K562 (cell line): ENCODE measurements around the gene LIX1L. TPM values are rescaled to one million over a fixed set of nuclear protein-coding genes. Genes with fewer than 3 reads are reported as not detected.

Experiments used
- ARHGAP35 ChIP-seq: fragments of 450-650 bp; IDR thresholded peaks from 2 replicates; pipeline ENCODE4 v1.6.1; 2018; ENCODE audit not compliant: partially characterized antibody
- EP300 ChIP-seq: IDR thresholded peaks from 2 replicates; pipeline ENCODE4 v1.6.1; 2012; ENCODE audit warnings: low read length, improper control_type of control experiment
- FIP1L1 ChIP-seq: fragments of 200-400 bp; formaldehyde crosslinking; IDR thresholded peaks from 2 replicates; pipeline ENCODE4 v1.6.1; 2018; ENCODE audit warnings: mild to moderate bottlenecking, low read depth, low read length; ENCODE audit not compliant: poor library complexity, severe bottlenecking
- HOXB6 ChIP-seq: fragments of 250-450 bp; sonication (Bioruptor Pico); IDR thresholded peaks from 2 replicates; pipeline ENCODE4 v1.5.1; 2022; ENCODE audit warnings: mild to moderate bottlenecking, borderline replicate concordance
- KHSRP ChIP-seq: fragments of 450-650 bp; IDR thresholded peaks from 2 replicates; pipeline ENCODE4 v1.6.1; 2017
- NFRKB ChIP-seq: fragments of 450-650 bp; IDR thresholded peaks from 2 replicates; pipeline ENCODE4 v1.6.1; 2016; ENCODE audit warnings: low read depth
- NR4A1 ChIP-seq, 2 experiments: fragments of 250-450 bp in 1 of 2; fragments of 450-650 bp in 1 of 2; sonication (Bioruptor Pico) in 1 of 2; IDR thresholded peaks; 2 replicates each; pipeline versions ENCODE4 v1.4.0 to v1.6.1; 2016 to 2020; ENCODE audit warnings: mild to moderate bottlenecking in 2 of 2, missing compliant biosample characterization in 1 of 2, missing genetic modification characterization in 1 of 2, moderate library complexity in 1 of 2
- RAD21 ChIP-seq, 2 experiments: fragments of 250-450 bp in 1 of 2; fragments of 450-650 bp in 1 of 2; sonication (Bioruptor Pico) in 1 of 2; formaldehyde crosslinking in 1 of 2; IDR thresholded peaks in 1 of 2; conservative IDR thresholded peaks in 1 of 2; 2 replicates each; pipeline versions ENCODE4 v1.4.0 to v1.8.0; 2020 to 2022; ENCODE audit warnings: mild to moderate bottlenecking in 2 of 2, moderate library complexity in 1 of 2
- SIRT6 ChIP-seq: IDR thresholded peaks from one replicate; pipeline ENCODE4 v1.6.1; 2012; ENCODE audit warnings: low read depth, mild to moderate bottlenecking, control low read depth, inconsistent platforms, low read length, moderate library complexity
- TCF3 ChIP-seq: sonication (generic); formaldehyde crosslinking; IDR thresholded peaks from 2 replicates; pipeline ENCODE4 v1.4.0; 2020; ENCODE audit warnings: mild to moderate bottlenecking, missing genetic modification reagents
- XRCC4 ChIP-seq: IDR thresholded peaks from one replicate; pipeline ENCODE4 v1.6.1; 2011; ENCODE audit not compliant: insufficient read depth, insufficient read length; ENCODE audit errors: extremely low read depth
- ZNF3 ChIP-seq: fragments of 250-450 bp; sonication (Bioruptor Pico); IDR thresholded peaks from 2 replicates; pipeline ENCODE4 v1.5.0; 2021; ENCODE audit warnings: mild to moderate bottlenecking, moderate library complexity
- ZNF408 ChIP-seq: fragments of 250-450 bp; sonication (Bioruptor Pico); IDR thresholded peaks from 2 replicates; pipeline ENCODE4 v1.4.0; 2020; ENCODE audit warnings: low read depth, mild to moderate bottlenecking, moderate library complexity
- ZNF695 ChIP-seq: fragments of 450-650 bp; formaldehyde crosslinking; IDR thresholded peaks from 2 replicates; pipeline ENCODE4 v1.4.0; 2020; ENCODE audit warnings: mild to moderate bottlenecking, moderate library complexity
- ZNF764 ChIP-seq: fragments of 250-450 bp; sonication (Bioruptor Pico); IDR thresholded peaks from 2 replicates; pipeline ENCODE4 v1.4.0; 2020; ENCODE audit warnings: low read depth, mild to moderate bottlenecking, moderate library complexity
- polyA plus RNA-seq, 8 experiments: library from polyadenylated mRNA; depleted of rRNA in 4 of 8; stranded (reverse) in 5 of 8; unstranded in 3 of 8; fragments of >200 nt; fragmentation: Nextera tagmentation in 2 of 8; fragmentation: Illumina TruSeq in 1 of 8; extraction: Ambion mirVana in 2 of 8; extraction: Trizol in 1 of 8; gene quantifications; 2 replicates each; pipeline versions ENCODE4 v1.2.1 to v1.2.3, GENCODE V29; 2011 to 2014; ENCODE audit warnings: inconsistent platforms in 1 of 8, missing spikeins in 1 of 8
- total RNA-seq, 7 experiments: library from RNA; depleted of rRNA in 6 of 7; stranded (reverse); fragments of >200 nt in 6 of 7; fragmentation: Illumina TruSeq in 2 of 7; extraction: Trizol in 2 of 7; gene quantifications; 2 replicates each; pipeline versions ENCODE4 v1.2.1 to v1.2.3, GENCODE V29; 2011 to 2021; ENCODE audit warnings: low replicate concordance in 1 of 7
- TF ChIP-seq, protein P1 (sequence below): sonication (generic); formaldehyde crosslinking; IDR thresholded peaks from 2 replicates; pipeline ENCODE4 v1.8.0; 2023; ENCODE audit warnings: mild to moderate bottlenecking, missing genetic modification reagents
- TF ChIP-seq, protein P2 (sequence below): fragments of 250-450 bp; sonication (Bioruptor Pico); IDR thresholded peaks from 2 replicates; pipeline ENCODE4 v1.5.0; 2021; ENCODE audit warnings: mild to moderate bottlenecking, moderate library complexity
- TF ChIP-seq, protein P3 (sequence below): fragments of 450-650 bp; conservative IDR thresholded peaks from 2 replicates; pipeline ENCODE4 v1.6.1; 2016; ENCODE audit warnings: missing genetic modification characterization, low read depth, mild to moderate bottlenecking, control low read depth, missing compliant biosample characterization
- TF ChIP-seq, protein P4 (sequence below): fragments of 250-450 bp; sonication (Bioruptor Pico); IDR thresholded peaks from 2 replicates; pipeline ENCODE4 v1.6.1; 2021; ENCODE audit warnings: mild to moderate bottlenecking

Gene LIX1L
- total and polyA plus RNA-seq, 9 of the 15 experiments (the other 6 are each of a cell fraction or from before 2014, with no cell fraction given) = 4.6 to 26.5 (median 12.5) TPM

DNA sequence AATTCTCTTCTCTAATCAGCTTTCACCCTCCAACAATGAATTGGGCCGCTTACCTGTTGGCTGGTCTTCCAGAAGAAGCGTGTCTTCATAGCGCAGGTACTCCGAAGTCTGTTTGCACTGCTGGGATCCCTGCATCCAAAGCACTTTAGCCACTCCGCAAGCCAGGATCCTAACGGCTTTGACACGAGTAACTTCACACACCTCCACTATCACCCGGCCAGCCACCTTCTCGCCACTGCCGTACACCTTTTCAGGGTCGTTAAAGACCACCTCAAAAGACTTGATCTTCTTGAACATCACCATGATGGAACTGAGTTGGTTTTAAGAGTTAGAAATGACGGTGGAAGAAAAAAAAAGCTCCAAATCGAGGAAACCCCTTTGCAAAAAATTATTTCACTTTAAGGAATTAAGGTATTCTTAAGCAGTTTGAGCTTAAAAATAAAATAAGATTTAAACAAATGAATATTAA, 38.2 kb upstream of the LIX1L start (continued):
- TF ChIP-seq, protein P1, sequence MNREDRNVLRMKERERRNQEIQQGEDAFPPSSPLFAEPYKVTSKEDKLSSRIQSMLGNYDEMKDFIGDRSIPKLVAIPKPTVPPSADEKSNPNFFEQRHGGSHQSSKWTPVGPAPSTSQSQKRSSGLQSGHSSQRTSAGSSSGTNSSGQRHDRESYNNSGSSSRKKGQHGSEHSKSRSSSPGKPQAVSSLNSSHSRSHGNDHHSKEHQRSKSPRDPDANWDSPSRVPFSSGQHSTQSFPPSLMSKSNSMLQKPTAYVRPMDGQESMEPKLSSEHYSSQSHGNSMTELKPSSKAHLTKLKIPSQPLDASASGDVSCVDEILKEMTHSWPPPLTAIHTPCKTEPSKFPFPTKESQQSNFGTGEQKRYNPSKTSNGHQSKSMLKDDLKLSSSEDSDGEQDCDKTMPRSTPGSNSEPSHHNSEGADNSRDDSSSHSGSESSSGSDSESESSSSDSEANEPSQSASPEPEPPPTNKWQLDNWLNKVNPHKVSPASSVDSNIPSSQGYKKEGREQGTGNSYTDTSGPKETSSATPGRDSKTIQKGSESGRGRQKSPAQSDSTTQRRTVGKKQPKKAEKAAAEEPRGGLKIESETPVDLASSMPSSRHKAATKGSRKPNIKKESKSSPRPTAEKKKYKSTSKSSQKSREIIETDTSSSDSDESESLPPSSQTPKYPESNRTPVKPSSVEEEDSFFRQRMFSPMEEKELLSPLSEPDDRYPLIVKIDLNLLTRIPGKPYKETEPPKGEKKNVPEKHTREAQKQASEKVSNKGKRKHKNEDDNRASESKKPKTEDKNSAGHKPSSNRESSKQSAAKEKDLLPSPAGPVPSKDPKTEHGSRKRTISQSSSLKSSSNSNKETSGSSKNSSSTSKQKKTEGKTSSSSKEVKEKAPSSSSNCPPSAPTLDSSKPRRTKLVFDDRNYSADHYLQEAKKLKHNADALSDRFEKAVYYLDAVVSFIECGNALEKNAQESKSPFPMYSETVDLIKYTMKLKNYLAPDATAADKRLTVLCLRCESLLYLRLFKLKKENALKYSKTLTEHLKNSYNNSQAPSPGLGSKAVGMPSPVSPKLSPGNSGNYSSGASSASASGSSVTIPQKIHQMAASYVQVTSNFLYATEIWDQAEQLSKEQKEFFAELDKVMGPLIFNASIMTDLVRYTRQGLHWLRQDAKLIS (CRISPR knock-in tag) = peak; percentile 47; the same call in 1 of the 2 replicates
- TF ChIP-seq EP300 (no peak), FIP1L1 (no peak), HOXB6 (CRISPR knock-in tag) (peak; percentile 80; the same call in 1 of the 2 replicates), KHSRP (no peak), ARHGAP35 (peak; percentile 79), NR4A1 (CRISPR knock-in tag; IDR thresholded peaks at IDR 0.05) (no peak), NR4A1 (tag; IDR thresholded peaks at IDR 0.05) (no peak), ZNF408 (CRISPR knock-in tag) (no peak), ZNF695 (CRISPR knock-in tag) (0 out of 2 replicates have a peak, but pooled peaks have one; percentile 49), TCF3 (CRISPR knock-in tag) (no peak), XRCC4 (no peak), SIRT6 (peak; percentile 17), ZNF764 (CRISPR knock-in tag) (no peak), ZNF3 (CRISPR knock-in tag) (peak; percentile 32; the same call in 1 of the 2 replicates), NFRKB (peak; percentile 14; the same call in 1 of the 2 replicates), RAD21 (CRISPR knock-in tag; conservative IDR thresholded peaks at IDR 0.05 in 1 of 2, IDR thresholded peaks at IDR 0.05 in 1 of 2) (no peak)
- TF ChIP-seq, protein P2, sequence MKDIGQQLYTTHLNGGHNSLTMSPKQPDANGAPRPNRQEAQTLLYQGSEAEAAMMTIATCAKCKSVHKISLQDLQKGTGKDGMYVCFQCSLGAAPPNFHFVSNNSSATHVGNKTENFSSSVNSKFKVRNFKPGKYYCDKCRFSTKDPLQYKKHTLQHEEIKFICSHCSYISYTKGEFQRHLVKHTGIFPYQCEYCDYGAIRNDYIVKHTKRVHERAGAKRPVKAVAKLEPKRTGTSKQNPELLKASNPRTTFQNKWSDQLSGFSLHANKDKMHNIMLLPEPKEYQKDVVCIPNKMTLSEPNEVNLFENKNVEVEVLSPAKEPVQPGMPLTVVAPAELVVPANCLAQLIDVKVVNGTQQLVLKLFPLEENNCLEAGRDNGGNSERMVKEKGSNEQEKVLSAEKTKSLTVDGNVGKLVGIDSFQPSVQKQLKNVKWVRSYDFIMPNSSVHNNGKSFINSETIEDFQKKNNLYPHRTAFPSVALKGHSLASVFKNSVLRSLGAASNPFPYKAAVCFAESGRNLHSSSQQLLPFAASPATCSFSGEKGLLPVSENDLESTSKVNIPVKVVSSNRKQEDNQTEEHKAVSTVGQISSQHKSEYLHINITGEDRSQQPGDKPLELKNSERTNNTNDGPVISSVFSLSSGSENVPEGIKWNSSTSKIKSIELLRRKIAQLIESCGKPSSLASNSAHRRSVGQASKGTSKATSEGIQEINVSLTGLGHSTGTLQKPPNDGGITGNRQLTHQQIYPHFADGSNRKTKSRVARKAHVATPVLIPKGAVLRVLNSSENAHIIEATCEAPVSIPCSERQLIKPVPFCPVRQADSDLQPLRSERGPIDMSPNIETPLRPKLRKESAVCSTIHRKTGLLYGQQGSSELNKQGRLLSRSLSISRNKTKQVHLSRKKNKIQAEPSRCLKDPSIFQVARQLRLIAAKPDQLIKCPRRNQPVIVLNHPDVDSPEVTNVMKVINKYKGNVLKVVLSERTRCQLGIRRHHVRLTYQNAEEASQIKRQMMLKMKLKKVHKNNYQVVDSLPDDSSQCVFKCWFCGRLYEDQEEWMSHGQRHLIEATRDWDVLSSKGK (CRISPR knock-in tag) = peak; percentile 13; the same call in 1 of the 2 replicates
- TF ChIP-seq, protein P3, sequence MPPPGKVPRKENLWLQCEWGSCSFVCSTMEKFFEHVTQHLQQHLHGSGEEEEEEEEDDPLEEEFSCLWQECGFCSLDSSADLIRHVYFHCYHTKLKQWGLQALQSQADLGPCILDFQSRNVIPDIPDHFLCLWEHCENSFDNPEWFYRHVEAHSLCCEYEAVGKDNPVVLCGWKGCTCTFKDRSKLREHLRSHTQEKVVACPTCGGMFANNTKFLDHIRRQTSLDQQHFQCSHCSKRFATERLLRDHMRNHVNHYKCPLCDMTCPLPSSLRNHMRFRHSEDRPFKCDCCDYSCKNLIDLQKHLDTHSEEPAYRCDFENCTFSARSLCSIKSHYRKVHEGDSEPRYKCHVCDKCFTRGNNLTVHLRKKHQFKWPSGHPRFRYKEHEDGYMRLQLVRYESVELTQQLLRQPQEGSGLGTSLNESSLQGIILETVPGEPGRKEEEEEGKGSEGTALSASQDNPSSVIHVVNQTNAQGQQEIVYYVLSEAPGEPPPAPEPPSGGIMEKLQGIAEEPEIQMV = no peak
- TF ChIP-seq, protein P4, sequence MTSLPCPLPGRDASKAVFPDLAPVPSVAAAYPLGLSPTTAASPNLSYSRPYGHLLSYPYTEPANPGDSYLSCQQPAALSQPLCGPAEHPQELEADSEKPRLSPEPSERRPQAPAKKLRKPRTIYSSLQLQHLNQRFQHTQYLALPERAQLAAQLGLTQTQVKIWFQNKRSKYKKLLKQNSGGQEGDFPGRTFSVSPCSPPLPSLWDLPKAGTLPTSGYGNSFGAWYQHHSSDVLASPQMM (CRISPR knock-in tag) = peak; percentile 46; the same call in 1 of the 2 replicates
